Activated gamma-delta T cell (primary cell): ENCODE data around the gene CRB1.

Experiments used
- DNase-seq: peaks from one replicate; lab custom pipeline; 2025; lab: John Stamatoyannopoulos, UW

The CRB1 gene

GRCh38 chr1:197526736-197527371 lies 258.8 kb downstream of the CRB1 start:
- DNase-seq: no peak
